CD4-positive, CD25-positive, alpha-beta regulatory T cell (primary cell): ENCODE results near the gene TTC24. TPM values are rescaled to one million over a fixed set of nuclear protein-coding genes. Genes with fewer than 3 reads are reported as not detected.

Source experiments
- ATAC-seq, 2 donors: fragments of 150-1000 bp; cut with Tn5 transposase; one replicate each; pipeline ENCODE4 v1.10.0; 2021; ENCODE audit warnings: low read depth in 2 of 2, moderate number of reproducible peaks in 2 of 2, moderate library complexity in 1 of 2
- DNase-seq, 3 donors: peaks; one replicate each; pipeline versions ENCODE4 v3.0.0 to v3.0.0-alpha.2; 2012 to 2022; ENCODE audit warnings: mixed read lengths in 1 of 3
- H3K27ac ChIP-seq: one replicate; pipeline ENCODE4 v1.7.0; 2013; ENCODE audit warnings: mild to moderate bottlenecking, low read length; ENCODE audit not compliant: insufficient read depth, poor library complexity, severe bottlenecking
- H3K27me3 ChIP-seq: one replicate; pipeline ENCODE4 v1.7.0; 2013; ENCODE audit warnings: low read length; ENCODE audit not compliant: control insufficient read depth, insufficient read depth
- H3K36me3 ChIP-seq: one replicate; pipeline ENCODE4 v1.7.0; 2013; ENCODE audit warnings: mild to moderate bottlenecking, low read length, moderate library complexity; ENCODE audit not compliant: control insufficient read depth, insufficient read depth
- H3K4me1 ChIP-seq: 2 replicates; pipeline ENCODE4 v1.7.0; 2013; ENCODE audit warnings: mild to moderate bottlenecking, low read length; ENCODE audit not compliant: insufficient read depth, control insufficient read depth, poor library complexity, severe bottlenecking
- H3K4me3 ChIP-seq: one replicate; pipeline ENCODE4 v1.7.0; 2013; ENCODE audit warnings: low read depth, mild to moderate bottlenecking, low read length, moderate library complexity
- H3K9me3 ChIP-seq, 2 experiments: 1 replicate in 1 of 2; 2 replicates in 1 of 2; pipeline ENCODE4 v1.7.0; 2013; ENCODE audit warnings: low read length in 2 of 2, mild to moderate bottlenecking in 1 of 2, moderate library complexity in 1 of 2; ENCODE audit not compliant: control insufficient read depth in 2 of 2
- H3K27ac Mint-ChIP-seq, 3 donors: one replicate each; pipeline ENCODE4 v1.8.0; 2020 to 2022; ENCODE audit warnings: mild to moderate bottlenecking in 3 of 3, mixed read lengths in 3 of 3, moderate library complexity in 2 of 3
- H3K27me3 Mint-ChIP-seq: one replicate; pipeline ENCODE4 v1.8.0; 2022; ENCODE audit warnings: mild to moderate bottlenecking, mixed read lengths
- H3K36me3 Mint-ChIP-seq: one replicate; pipeline ENCODE4 v1.8.0; 2020; ENCODE audit warnings: mixed read lengths
- H3K4me1 Mint-ChIP-seq, 4 donors: one replicate each; pipeline ENCODE4 v1.8.0; 2020 to 2022; ENCODE audit warnings: mixed read lengths in 4 of 4, mild to moderate bottlenecking in 1 of 4
- H3K4me3 Mint-ChIP-seq, 4 donors: one replicate each; pipeline ENCODE4 v1.8.0; 2020 to 2022; ENCODE audit warnings: mild to moderate bottlenecking in 4 of 4, mixed read lengths in 4 of 4, moderate library complexity in 3 of 4
- H3K9me3 Mint-ChIP-seq, 7 donors: one replicate each; pipeline ENCODE4 v1.8.0; 2020 to 2022; ENCODE audit warnings: mixed read lengths in 7 of 7, mild to moderate bottlenecking in 3 of 7, moderate library complexity in 2 of 7
- polyA plus RNA-seq, 4 donors: library from polyadenylated mRNA; unstranded; fragments of 300-500 nt; fragmentation: Illumina TruSeq; gene quantifications; one replicate each; pipeline ENCODE4 v1.2.3, GENCODE V29; 2021
- total RNA-seq: library from RNA; stranded (reverse); gene quantifications from one replicate; pipeline ENCODE4 v1.2.3, GENCODE V29; 2022

TTC24 gene
- total and polyA plus RNA-seq, 5 donors from 2014 or later, result 0.34 to 2.3 (median 0.50) TPM; not detected in 1

GRCh38 chr1:156590326-156591180, 11.0 kb downstream of the TTC24 start:
- H3K4me3 Mint-ChIP-seq, result peak overlapping the region; percentile 89 to 94 (median 92)

GRCh38 chr1:156591181-156591431, 11.6 kb downstream of the TTC24 start:
- H3K4me1 ChIP-seq, result peaks cover 16% of the 10 kb centered on the region
- H3K27me3 ChIP-seq, result no peaks in the 10 kb centered on the region
- peak overlapping the region; percentile 84 for H3K4me3 ChIP-seq
- H3K9me3 ChIP-seq, result no peaks in the 10 kb centered on the region
- H3K27me3 Mint-ChIP-seq, result no peaks in the 10 kb centered on the region
- H3K4me3 Mint-ChIP-seq, result peak overlapping the region; percentile 89 to 94 (median 92)
- H3K4me1 Mint-ChIP-seq, result peaks cover 0 to 30% (median 14%) of the 10 kb centered on the region in 4 donors
- DNase-seq (no peak), ATAC-seq (no peak)
- peak overlapping the region; percentile 74 for H3K27ac ChIP-seq
- peak overlapping the region; percentile 93 to 96 (median 96) for H3K27ac Mint-ChIP-seq
- peaks cover 23% of the 10 kb centered on the region for H3K36me3 ChIP-seq
- H3K36me3 Mint-ChIP-seq, result peaks cover 10% of the 10 kb centered on the region
- no peaks in the 10 kb centered on the region for H3K9me3 Mint-ChIP-seq

More at GRCh38 chr1:156590326-156591180, 11.0 kb downstream of the TTC24 start:
- H3K4me1 ChIP-seq, result peaks cover 16% of the 10 kb centered on the region
- ATAC-seq (no peak), DNase-seq (no peak)
- peak overlapping the region; percentile 74 for H3K27ac ChIP-seq
- Mint-ChIP-seq H3K9me3 (no peaks in the 10 kb centered on the region), H3K27me3 (no peaks in the 10 kb centered on the region), H3K36me3 (peaks cover 8% of the 10 kb centered on the region), H3K4me1 (peaks cover 0 to 30% (median 14%) of the 10 kb centered on the region in 4 donors), H3K27ac (peak overlapping the region; percentile 43 to 96 (median 96))
- H3K9me3 ChIP-seq, result no peaks in the 10 kb centered on the region
- peak overlapping the region; percentile 84 for H3K4me3 ChIP-seq
- H3K27me3 ChIP-seq, result no peaks in the 10 kb centered on the region
- H3K36me3 ChIP-seq, result peaks cover 18% of the 10 kb centered on the region

GRCh38 chr1:156591432-156592157, 12.1 kb downstream of the TTC24 start, which contains the start of gene NAXE:
NAXE (plus strand) TSS chr1:156591776; CDS start chr1:156591805, 29 bp downstream.
- peak; percentile 66 to 77 (median 71) for DNase-seq
- Histone ChIP-seq H3K27me3 (no peaks in the 10 kb centered on the region), H3K9me3 (no peaks in the 10 kb centered on the region), H3K36me3 (peaks cover 28% of the 10 kb centered on the region), H3K27ac (peak within 1 kb of the TSS; percentile 74), H3K4me3 (peak within 1 kb of the TSS; percentile 84), H3K4me1 (peaks cover 16% of the 10 kb centered on the region)
- Mint-ChIP-seq H3K27ac (peak within 1 kb of the TSS; percentile 93 to 96 (median 96)), H3K36me3 (peaks cover 12% of the 10 kb centered on the region), H3K27me3 (no peaks in the 10 kb centered on the region), H3K9me3 (no peaks in the 10 kb centered on the region), H3K4me3 (peak within 1 kb of the TSS; percentile 89 to 94 (median 92)), H3K4me1 (peaks cover 0 to 30% (median 14%) of the 10 kb centered on the region in 4 donors)
- ATAC-seq, result peak; percentile 93

- H3K4me3 ChIP-seq, result peak overlapping the region; percentile 37
- Mint-ChIP-seq H3K4me3 (peak overlapping the region; percentile 78 to 94 (median 86)), H3K9me3 (no peaks in the 10 kb centered on the region)
Measured at GRCh38 chr1:156592158-156592909, 12.8 kb downstream of the TTC24 start.

GRCh38 chr1:156592910-156593660, 13.6 kb downstream of the TTC24 start:
- peak overlapping the region; percentile 74 for H3K27ac ChIP-seq
- no peaks in the 10 kb centered on the region for H3K27me3 Mint-ChIP-seq
- ATAC-seq (no peak), DNase-seq (peak in 1 of 3 donors; percentile 27)
- H3K4me3 ChIP-seq, result no peak overlapping the region
- peaks cover 22% of the 10 kb centered on the region for H3K36me3 Mint-ChIP-seq
- peak overlapping the region; percentile 48 to 96 (median 86) for H3K27ac Mint-ChIP-seq
- no peaks in the 10 kb centered on the region for H3K9me3 Mint-ChIP-seq
- H3K36me3 ChIP-seq, result peaks cover 43% of the 10 kb centered on the region
- H3K9me3 ChIP-seq, result no peaks in the 10 kb centered on the region
- H3K4me1 ChIP-seq, result peaks cover 16% of the 10 kb centered on the region
- H3K4me3 Mint-ChIP-seq, result peak overlapping the region; percentile 78 to 94 (median 86)
- peaks cover 0 to 30% (median 18%) of the 10 kb centered on the region in 4 donors for H3K4me1 Mint-ChIP-seq
- H3K27me3 ChIP-seq, result no peaks in the 10 kb centered on the region

More at GRCh38 chr1:156592158-156592909, 12.8 kb downstream of the TTC24 start:
- peak overlapping the region; percentile 74 for H3K27ac ChIP-seq
- H3K27me3 ChIP-seq, result no peaks in the 10 kb centered on the region
- no peaks in the 10 kb centered on the region for H3K9me3 ChIP-seq
- peaks cover 35% of the 10 kb centered on the region for H3K36me3 ChIP-seq
- H3K4me1 Mint-ChIP-seq, result peaks cover 0 to 30% (median 17%) of the 10 kb centered on the region in 4 donors
- peaks cover 16% of the 10 kb centered on the region for H3K4me1 ChIP-seq
- H3K36me3 Mint-ChIP-seq, result peaks cover 19% of the 10 kb centered on the region
- DNase-seq (no peak), ATAC-seq (no peak)
- peak overlapping the region; percentile 33 to 96 (median 86) for H3K27ac Mint-ChIP-seq
- no peaks in the 10 kb centered on the region for H3K27me3 Mint-ChIP-seq

GRCh38 chr1:156593661-156593989, 14.1 kb downstream of the TTC24 start:
- Histone ChIP-seq H3K36me3 (peaks cover 48% of the 10 kb centered on the region), H3K27me3 (no peaks in the 10 kb centered on the region), H3K4me3 (no peak overlapping the region), H3K9me3 (no peaks in the 10 kb centered on the region), H3K4me1 (peaks cover 16% of the 10 kb centered on the region), H3K27ac (no peak overlapping the region)
- DNase-seq (no peak), ATAC-seq (no peak)
- Mint-ChIP-seq H3K36me3 (peaks cover 25% of the 10 kb centered on the region), H3K4me1 (peaks cover 0 to 34% (median 19%) of the 10 kb centered on the region in 4 donors), H3K27me3 (no peaks in the 10 kb centered on the region), H3K4me3 (peak overlapping the region in 1 of 4 donors; percentile 78), H3K9me3 (no peaks in the 10 kb centered on the region), H3K27ac (peak overlapping the region in 1 of 3 donors; percentile 65)

GRCh38 chr1:156594190-156594589, 14.7 kb downstream of the TTC24 start:
- Histone ChIP-seq H3K27ac (no peak overlapping the region), H3K4me1 (peaks cover 16% of the 10 kb centered on the region), H3K4me3 (no peak overlapping the region), H3K36me3 (peaks cover 51% of the 10 kb centered on the region), H3K27me3 (no peaks in the 10 kb centered on the region), H3K9me3 (no peaks in the 10 kb centered on the region)
- no peaks in the 10 kb centered on the region for H3K27me3 Mint-ChIP-seq
- no peaks in the 10 kb centered on the region for H3K9me3 Mint-ChIP-seq
- no peak for ATAC-seq
- peak overlapping the region in 2 of 4 donors; percentile 55 to 78 for H3K4me3 Mint-ChIP-seq
- peak overlapping the region in 2 of 3 donors; percentile 32 to 65 for H3K27ac Mint-ChIP-seq
- DNase-seq, result no peak
- peaks cover 25% of the 10 kb centered on the region for H3K36me3 Mint-ChIP-seq
- peaks cover 0 to 34% (median 19%) of the 10 kb centered on the region in 4 donors for H3K4me1 Mint-ChIP-seq
